Choroid plexus epithelial cell (primary cell): ENCODE measurements around the gene CARD6.
A peak's percentile ranks its signal among the peaks of the same experiment; 100 is the strongest.
"Not testable (repeated sequence)": the region's sequence is repeated elsewhere in the genome, so short reads cannot be mapped to it uniquely, and the experiment has no call there.

Experiments
- DNase-seq: peaks from one replicate; pipeline ENCODE4 v3.0.0-alpha.2; 2010; ENCODE audit warnings: low read depth
- H3K4me3 ChIP-seq: 2 replicates; pipeline ENCODE4 v1.5.1; 2011; ENCODE audit warnings: low read depth, mild to moderate bottlenecking, control low read depth, low read length, moderate library complexity
- TF ChIP-seq, protein P1 (sequence below): conservative IDR thresholded peaks from 2 replicates; pipeline ENCODE4 v1.5.1; 2011; ENCODE audit warnings: low read depth, mild to moderate bottlenecking, control low read depth, inconsistent platforms, low read length, moderate library complexity

The CARD6 gene

DNA sequence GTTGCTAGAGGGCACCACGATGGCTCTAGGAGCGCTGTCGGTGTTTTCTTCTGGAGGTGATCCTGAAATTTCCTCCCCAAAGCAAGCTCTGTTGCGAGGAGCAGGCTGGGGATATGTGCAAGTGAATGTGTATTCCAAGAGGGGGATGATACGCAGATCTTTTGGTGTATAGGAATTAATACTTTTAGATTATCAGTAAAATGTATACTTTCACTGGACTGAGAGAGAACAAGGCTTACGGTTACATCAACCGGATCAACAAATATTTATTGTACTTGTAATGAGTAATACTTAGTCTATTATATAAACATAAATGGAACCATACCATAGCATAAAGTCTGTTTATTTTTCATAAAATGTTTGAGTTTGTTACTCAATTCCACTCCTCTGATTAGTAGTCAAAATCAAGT is 42.4 kb upstream of the CARD6 start:
- peak overlapping the region; percentile 94 for H3K4me3 ChIP-seq
- TF ChIP-seq, protein P1, sequence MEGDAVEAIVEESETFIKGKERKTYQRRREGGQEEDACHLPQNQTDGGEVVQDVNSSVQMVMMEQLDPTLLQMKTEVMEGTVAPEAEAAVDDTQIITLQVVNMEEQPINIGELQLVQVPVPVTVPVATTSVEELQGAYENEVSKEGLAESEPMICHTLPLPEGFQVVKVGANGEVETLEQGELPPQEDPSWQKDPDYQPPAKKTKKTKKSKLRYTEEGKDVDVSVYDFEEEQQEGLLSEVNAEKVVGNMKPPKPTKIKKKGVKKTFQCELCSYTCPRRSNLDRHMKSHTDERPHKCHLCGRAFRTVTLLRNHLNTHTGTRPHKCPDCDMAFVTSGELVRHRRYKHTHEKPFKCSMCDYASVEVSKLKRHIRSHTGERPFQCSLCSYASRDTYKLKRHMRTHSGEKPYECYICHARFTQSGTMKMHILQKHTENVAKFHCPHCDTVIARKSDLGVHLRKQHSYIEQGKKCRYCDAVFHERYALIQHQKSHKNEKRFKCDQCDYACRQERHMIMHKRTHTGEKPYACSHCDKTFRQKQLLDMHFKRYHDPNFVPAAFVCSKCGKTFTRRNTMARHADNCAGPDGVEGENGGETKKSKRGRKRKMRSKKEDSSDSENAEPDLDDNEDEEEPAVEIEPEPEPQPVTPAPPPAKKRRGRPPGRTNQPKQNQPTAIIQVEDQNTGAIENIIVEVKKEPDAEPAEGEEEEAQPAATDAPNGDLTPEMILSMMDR: peak; percentile 43
- no peak for DNase-seq

- TF ChIP-seq, protein P1: no peak
- peak overlapping the region; percentile 94 for H3K4me3 ChIP-seq
- peak; percentile 29 for DNase-seq
Measured at GRCh38 chr5:40799258-40799657, 41.9 kb upstream of the CARD6 start.

GRCh38 chr5:40801771-40802562 is 39.2 kb upstream of the CARD6 start:
- H3K4me3 ChIP-seq: no peak overlapping the region
- no peak for DNase-seq
- TF ChIP-seq, protein P1: no peak

- no peak for DNase-seq
- H3K4me3 ChIP-seq: no peak overlapping the region
- TF ChIP-seq, protein P1: no peak
Measured at GRCh38 chr5:40812125-40812524, 29.0 kb upstream of the CARD6 start.

- no peak for DNase-seq
- TF ChIP-seq, protein P1: no peak
- no peak overlapping the region for H3K4me3 ChIP-seq
Measured at GRCh38 chr5:40813698-40814281, 27.4 kb upstream of the CARD6 start.

GRCh38 chr5:40823459-40823858 is 17.7 kb upstream of the CARD6 start:
- TF ChIP-seq, protein P1: no peak
- no peak overlapping the region for H3K4me3 ChIP-seq
- DNase-seq: no peak

GRCh38 chr5:40825461-40826043 is 15.6 kb upstream of the CARD6 start:
- not testable (repeated sequence) for H3K4me3 ChIP-seq, DNase-seq
